Measurements from ENCODE around the gene EPB42. TPM values are rescaled to one million over a fixed set of nuclear protein-coding genes. Genes with fewer than 3 reads are reported as not detected.

The EPB42 gene
- polyA plus RNA-seq, 3 donors, result 0.08 to 0.13 TPM; not detected in 1

DNA sequence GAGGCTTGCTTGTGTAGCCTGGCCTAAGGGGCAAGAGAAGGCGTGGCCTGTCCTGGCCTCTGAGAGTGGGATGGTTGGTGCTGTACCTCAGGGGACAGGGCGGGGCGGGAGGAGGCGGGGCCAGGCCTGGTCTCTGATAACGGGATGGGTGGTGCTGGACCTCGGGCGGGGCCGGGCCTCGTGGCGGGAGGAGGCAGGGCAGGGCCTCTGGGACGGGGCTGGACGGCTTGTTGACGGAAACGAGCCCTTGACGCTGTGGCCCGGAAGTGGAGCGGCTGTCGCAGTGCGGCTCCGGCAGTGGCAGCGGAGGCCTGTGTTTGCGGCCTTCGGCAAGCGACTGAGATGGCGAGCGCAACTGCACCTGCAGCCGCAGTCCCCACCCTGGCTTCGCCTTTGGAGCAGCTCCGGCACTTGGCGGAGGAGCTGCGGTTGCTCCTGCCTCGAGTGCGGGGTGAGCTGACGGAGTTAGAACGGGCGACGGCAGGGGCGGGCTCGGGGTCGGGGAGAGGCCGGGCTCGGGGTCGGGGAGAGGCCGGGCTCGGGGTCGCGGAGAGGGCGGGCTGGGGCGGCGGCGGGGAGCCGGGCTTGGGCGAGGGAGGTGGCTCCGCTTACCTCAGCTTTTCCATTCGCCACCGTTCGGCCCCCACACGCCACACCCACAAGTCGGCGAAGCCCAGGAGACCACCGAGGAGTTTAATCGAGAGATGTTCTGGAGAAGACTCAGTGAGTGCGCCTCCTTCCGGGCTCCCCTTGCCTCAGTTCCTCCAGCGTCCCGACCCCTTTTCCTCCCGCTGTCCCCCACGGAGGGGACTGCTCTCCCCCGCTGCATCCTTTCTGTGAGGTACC is 35.4 kb downstream of the EPB42 start, which contains the start of gene CCNDBP1:
Gene CCNDBP1, plus strand, starts transcription at position 247 of the 846 bp plus-strand sequence. Its CDS starts 96 bp downstream, at position 343.
- H3K27me3 ChIP-seq (ENCODE audit: control insufficient read depth in 2 of 2, insufficient read depth in 2 of 2, low read length in 2 of 2), result no peaks in the 10 kb centered on the region
- Mint-ChIP-seq H3K27ac (peak within 1 kb of the TSS; percentile 92 to 96 (median 95)), H3K9me3 (no peaks in the 10 kb centered on the region), H3K4me1 (peaks cover 20% of the 10 kb centered on the region), H3K27me3 (ENCODE audit: low read depth in 3 of 3) (no peaks in the 10 kb centered on the region), H3K36me3 (peaks cover 39 to 53% of the 10 kb centered on the region in 2 donors), H3K4me3 (peak within 1 kb of the TSS; percentile 96 to 98)
- H2AFZ ChIP-seq (ENCODE audit: insufficient read depth, low read depth, low read length, poor library complexity, severe bottlenecking), result peak within 1 kb of the TSS; percentile 87
- WGBS (ENCODE audit: insufficient coverage), result under 1% methylated on average over 41 of the region's 69 CpGs
- H3K4me2 ChIP-seq (replicated peaks; ENCODE audit: extremely low read depth, low read length, poor library complexity, severe bottlenecking), result peak within 1 kb of the TSS; percentile 95
- peaks cover 37 to 67% of the 10 kb centered on the region in 2 donors for H3K36me3 ChIP-seq (replicated peaks in 1 of 2; ENCODE audit: control insufficient read depth in 1 of 2, insufficient read depth in 2 of 2, low read length in 2 of 2)
- H3K27ac ChIP-seq (ENCODE audit: low read depth in 1 of 2, low read length in 2 of 2), result peak within 1 kb of the TSS; percentile 79 to 89
- H4K20me1 ChIP-seq (ENCODE audit: insufficient read depth, low read length), result peaks cover 27% of the 10 kb centered on the region
- peak within 1 kb of the TSS; percentile 86 for H3K9ac ChIP-seq (ENCODE audit: insufficient read depth, low read length, poor library complexity, severe bottlenecking)
- DNase-seq, result peak; percentile 78 to 84 (median 82)
- TF ChIP-seq, protein P1, sequence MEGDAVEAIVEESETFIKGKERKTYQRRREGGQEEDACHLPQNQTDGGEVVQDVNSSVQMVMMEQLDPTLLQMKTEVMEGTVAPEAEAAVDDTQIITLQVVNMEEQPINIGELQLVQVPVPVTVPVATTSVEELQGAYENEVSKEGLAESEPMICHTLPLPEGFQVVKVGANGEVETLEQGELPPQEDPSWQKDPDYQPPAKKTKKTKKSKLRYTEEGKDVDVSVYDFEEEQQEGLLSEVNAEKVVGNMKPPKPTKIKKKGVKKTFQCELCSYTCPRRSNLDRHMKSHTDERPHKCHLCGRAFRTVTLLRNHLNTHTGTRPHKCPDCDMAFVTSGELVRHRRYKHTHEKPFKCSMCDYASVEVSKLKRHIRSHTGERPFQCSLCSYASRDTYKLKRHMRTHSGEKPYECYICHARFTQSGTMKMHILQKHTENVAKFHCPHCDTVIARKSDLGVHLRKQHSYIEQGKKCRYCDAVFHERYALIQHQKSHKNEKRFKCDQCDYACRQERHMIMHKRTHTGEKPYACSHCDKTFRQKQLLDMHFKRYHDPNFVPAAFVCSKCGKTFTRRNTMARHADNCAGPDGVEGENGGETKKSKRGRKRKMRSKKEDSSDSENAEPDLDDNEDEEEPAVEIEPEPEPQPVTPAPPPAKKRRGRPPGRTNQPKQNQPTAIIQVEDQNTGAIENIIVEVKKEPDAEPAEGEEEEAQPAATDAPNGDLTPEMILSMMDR (IDR thresholded peaks at IDR 0.05), result peak; percentile 62
- no peaks in the 10 kb centered on the region for H3K9me3 ChIP-seq (replicated peaks in 1 of 2; ENCODE audit: control insufficient read depth in 1 of 2, insufficient read depth in 1 of 2, low read length in 2 of 2)
- peak within 1 kb of the TSS; percentile 66 to 98 (median 97) for H3K4me3 ChIP-seq (replicated peaks in 1 of 3; ENCODE audit: low read depth in 2 of 3, low read length in 3 of 3)
- H3K4me1 ChIP-seq (ENCODE audit: control insufficient read depth in 1 of 2, insufficient read depth in 2 of 2, low read length in 2 of 2), result peaks cover 8 to 19% of the 10 kb centered on the region in 2 donors
- peaks cover 33% of the 10 kb centered on the region for H3K79me2 ChIP-seq (ENCODE audit: insufficient read depth, low read length)
- intact Hi-C loops (cut with micrococcal nuclease), result loop anchor here in 1 of 2 donors (5.0 kb wide), 1 partner anchor 78 kb away; the partner anchor contains the start of gene UBR1

DNA sequence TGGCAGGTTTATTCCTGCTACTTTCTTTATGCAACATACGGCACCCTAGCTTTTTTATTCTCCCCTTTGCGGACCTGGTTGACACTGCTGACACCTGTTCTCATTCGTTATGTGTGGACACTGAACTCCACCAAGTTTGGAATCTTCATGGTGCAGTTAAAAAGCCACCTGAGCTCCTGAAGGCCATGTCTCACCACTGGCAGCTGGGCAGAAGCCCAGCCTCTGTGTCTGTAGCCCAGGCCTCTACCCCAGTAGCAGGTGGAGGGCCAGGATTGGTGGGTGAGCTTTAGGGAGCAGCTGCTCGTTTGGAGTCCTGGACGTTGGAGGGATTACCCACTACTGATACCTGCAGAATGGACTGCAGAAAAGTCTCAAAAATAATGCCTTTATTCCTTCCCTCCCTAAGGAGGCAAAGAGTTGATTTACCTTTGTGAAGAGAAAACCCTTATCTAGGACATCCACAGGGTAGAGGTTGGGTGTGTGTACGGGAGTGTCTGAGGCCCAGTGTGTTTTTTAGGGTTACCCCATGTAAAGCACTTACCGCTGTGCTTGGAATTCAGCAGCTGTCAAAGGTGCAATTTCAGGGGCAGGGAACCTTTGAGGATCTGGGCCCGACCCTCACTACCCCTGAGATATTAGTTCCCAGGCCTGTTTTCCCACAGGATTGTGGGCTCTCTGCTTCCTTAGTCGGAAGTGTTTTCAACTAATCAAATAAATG is 36.3 kb downstream of the EPB42 start:
- Histone ChIP-seq H3K9ac (ENCODE audit: insufficient read depth, low read length, poor library complexity, severe bottlenecking) (peak overlapping the region; percentile 86), H3K9me3 (replicated peaks in 1 of 2; ENCODE audit: control insufficient read depth in 1 of 2, insufficient read depth in 1 of 2, low read length in 2 of 2) (no peaks in the 10 kb centered on the region), H3K79me2 (ENCODE audit: insufficient read depth, low read length) (peaks cover 33% of the 10 kb centered on the region), H3K4me3 (replicated peaks in 1 of 3; ENCODE audit: low read depth in 2 of 3, low read length in 3 of 3) (peak overlapping the region in 1 of 3 experiments; percentile 98), H3K4me1 (ENCODE audit: control insufficient read depth in 1 of 2, insufficient read depth in 2 of 2, low read length in 2 of 2) (peaks cover 8 to 19% of the 10 kb centered on the region in 2 donors), H3K27me3 (ENCODE audit: control insufficient read depth in 2 of 2, insufficient read depth in 2 of 2, low read length in 2 of 2) (no peaks in the 10 kb centered on the region), H3K27ac (ENCODE audit: low read depth in 1 of 2, low read length in 2 of 2) (peak overlapping the region; percentile 79 to 89), H3K4me2 (replicated peaks; ENCODE audit: extremely low read depth, low read length, poor library complexity, severe bottlenecking) (peak overlapping the region; percentile 95), H2AFZ (ENCODE audit: insufficient read depth, low read depth, low read length, poor library complexity, severe bottlenecking) (peak overlapping the region; percentile 87), H4K20me1 (ENCODE audit: insufficient read depth, low read length) (peaks cover 22% of the 10 kb centered on the region), H3K36me3 (replicated peaks in 1 of 2; ENCODE audit: control insufficient read depth in 1 of 2, insufficient read depth in 2 of 2, low read length in 2 of 2) (peaks cover 33 to 66% of the 10 kb centered on the region in 2 donors)
- TF ChIP-seq, protein P1 (IDR thresholded peaks at IDR 0.05), result no peak
- intact Hi-C loops (cut with micrococcal nuclease), result loop anchor here in 1 of 2 donors (5.0 kb wide), 1 partner anchor 77 kb away; the partner anchor contains the start of gene UBR1
- Mint-ChIP-seq H3K27me3 (ENCODE audit: low read depth in 3 of 3) (no peaks in the 10 kb centered on the region), H3K4me1 (peaks cover 20% of the 10 kb centered on the region), H3K36me3 (peaks cover 39 to 53% of the 10 kb centered on the region in 2 donors), H3K9me3 (no peaks in the 10 kb centered on the region), H3K27ac (peak overlapping the region; percentile 80 to 96 (median 92)), H3K4me3 (peak overlapping the region in 1 of 2 donors; percentile 96)
- DNase-seq, result no peak
- 89% methylated on average over 7 of the region's 9 CpGs for WGBS (ENCODE audit: insufficient coverage)
